ENCODE measurements around the gene HCN3. TPM values are rescaled to one million over a fixed set of nuclear protein-coding genes. Genes with fewer than 3 reads are reported as not detected.

Gene HCN3
- total RNA-seq, 1 experiment from 2014 or later = 5.4 TPM

GRCh38 chr1:155318082-155318481 is 40.8 kb downstream of the HCN3 start:
- Histone ChIP-seq H3K23ac (ENCODE audit: insufficient read length, low read depth, low read length) (no peak overlapping the region), H3K4me1 (ENCODE audit: insufficient read depth, low read length) (peaks cover 2% of the 10 kb centered on the region; the same call in 1 of the 2 replicates), H4K91ac (ENCODE audit: insufficient read length, low read depth, low read length) (no peak overlapping the region), H4K20me1 (ENCODE audit: control insufficient read depth, insufficient read depth, insufficient read length) (no peaks in the 10 kb centered on the region), H2AFZ (ENCODE audit: low read length) (no peak overlapping the region), H3K9ac (ENCODE audit: extremely low read depth, insufficient read length, low read length) (no peak overlapping the region), H2BK5ac (ENCODE audit: insufficient read length, low read length) (no peak overlapping the region), H2BK15ac (ENCODE audit: low read depth, low read length) (no peak overlapping the region), H2BK12ac (ENCODE audit: insufficient read length, low read depth, low read length) (no peak overlapping the region), H4K5ac (ENCODE audit: insufficient read length, low read depth, low read length) (no peak overlapping the region), H3K18ac (ENCODE audit: insufficient read length, low read depth, low read length) (no peak overlapping the region), H3K4ac (ENCODE audit: low read depth, low read length) (no peak overlapping the region), H3K9me3 (ENCODE audit: control insufficient read depth, low read depth, low read length) (no peaks in the 10 kb centered on the region), H2AK5ac (ENCODE audit: insufficient read length, low read length) (no peak overlapping the region), H4K8ac (replicated peaks; ENCODE audit: insufficient read length, low read depth, low read length) (no peak overlapping the region), H3K56ac (ENCODE audit: insufficient read length, low read depth, low read length) (no peak overlapping the region), H3T11ph (ENCODE audit: low read length) (no peak overlapping the region), H3K79me1 (ENCODE audit: insufficient read depth, low read depth, low read length, poor library complexity, severe bottlenecking) (no peaks in the 10 kb centered on the region), H2BK120ac (ENCODE audit: low read depth, low read length, poor library complexity, severe bottlenecking) (no peak overlapping the region), H3K79me2 (ENCODE audit: insufficient read depth, low read length) (0 out of 2 replicates have a peak, but pooled peaks cover under 1% of the 10 kb centered on the region), H3K23me2 (ENCODE audit: insufficient read length, low read depth, low read length, poor library complexity, severe bottlenecking) (peaks cover 18% of the 10 kb centered on the region), H3K4me2 (ENCODE audit: insufficient read depth, insufficient read length, low read length) (no peak overlapping the region), H3K27me3 (ENCODE audit: insufficient read depth, low read length) (no peaks in the 10 kb centered on the region), H3K14ac (ENCODE audit: insufficient read depth, low read length) (no peak overlapping the region), H3K27ac (ENCODE audit: insufficient read length, low read depth, low read length) (no peak overlapping the region), H2BK20ac (ENCODE audit: low read depth, low read length, poor library complexity, severe bottlenecking) (no peak overlapping the region)
- TF ChIP-seq, protein P1, sequence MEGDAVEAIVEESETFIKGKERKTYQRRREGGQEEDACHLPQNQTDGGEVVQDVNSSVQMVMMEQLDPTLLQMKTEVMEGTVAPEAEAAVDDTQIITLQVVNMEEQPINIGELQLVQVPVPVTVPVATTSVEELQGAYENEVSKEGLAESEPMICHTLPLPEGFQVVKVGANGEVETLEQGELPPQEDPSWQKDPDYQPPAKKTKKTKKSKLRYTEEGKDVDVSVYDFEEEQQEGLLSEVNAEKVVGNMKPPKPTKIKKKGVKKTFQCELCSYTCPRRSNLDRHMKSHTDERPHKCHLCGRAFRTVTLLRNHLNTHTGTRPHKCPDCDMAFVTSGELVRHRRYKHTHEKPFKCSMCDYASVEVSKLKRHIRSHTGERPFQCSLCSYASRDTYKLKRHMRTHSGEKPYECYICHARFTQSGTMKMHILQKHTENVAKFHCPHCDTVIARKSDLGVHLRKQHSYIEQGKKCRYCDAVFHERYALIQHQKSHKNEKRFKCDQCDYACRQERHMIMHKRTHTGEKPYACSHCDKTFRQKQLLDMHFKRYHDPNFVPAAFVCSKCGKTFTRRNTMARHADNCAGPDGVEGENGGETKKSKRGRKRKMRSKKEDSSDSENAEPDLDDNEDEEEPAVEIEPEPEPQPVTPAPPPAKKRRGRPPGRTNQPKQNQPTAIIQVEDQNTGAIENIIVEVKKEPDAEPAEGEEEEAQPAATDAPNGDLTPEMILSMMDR (conservative IDR thresholded peaks at IDR 0.05) = no peak
- H3K36me3 Mint-ChIP-seq (ENCODE audit: insufficient read depth in 1 of 3, low read depth in 3 of 3) = peaks cover 25 to 38% (median 34%) of the 10 kb centered on the region in 3 experiments; a peak in 6 of 7 replicates
- H3K4me3 Mint-ChIP-seq = no peak overlapping the region
- H3K9me3 Mint-ChIP-seq = no peaks in the 10 kb centered on the region
- H3K4me1 Mint-ChIP-seq = peaks cover 31 to 33% of the 10 kb centered on the region in 2 experiments
- DNase-seq = no peak
- no peak overlapping the region for H3K27ac Mint-ChIP-seq
- WGBS (ENCODE audit: extremely low coverage, insufficient read length, low lambda C conversion rate) = no CpG with 5 or more reads among the region's 9 CpGs
- H3K27me3 Mint-ChIP-seq (ENCODE audit: low read depth) = no peaks in the 10 kb centered on the region; the same call in 1 of the 2 replicates

Data from H9 (cell line).